ENCODE measurements around the gene RACGAP1. TPM values are rescaled to one million over a fixed set of nuclear protein-coding genes. Genes with fewer than 3 reads are reported as not detected.

Gene RACGAP1
- total and polyA plus RNA-seq, 2 of the 8 experiments (the other 6 are each of a cell fraction or from before 2014, with no cell fraction given), result 18.0 to 66.3 TPM

DNA sequence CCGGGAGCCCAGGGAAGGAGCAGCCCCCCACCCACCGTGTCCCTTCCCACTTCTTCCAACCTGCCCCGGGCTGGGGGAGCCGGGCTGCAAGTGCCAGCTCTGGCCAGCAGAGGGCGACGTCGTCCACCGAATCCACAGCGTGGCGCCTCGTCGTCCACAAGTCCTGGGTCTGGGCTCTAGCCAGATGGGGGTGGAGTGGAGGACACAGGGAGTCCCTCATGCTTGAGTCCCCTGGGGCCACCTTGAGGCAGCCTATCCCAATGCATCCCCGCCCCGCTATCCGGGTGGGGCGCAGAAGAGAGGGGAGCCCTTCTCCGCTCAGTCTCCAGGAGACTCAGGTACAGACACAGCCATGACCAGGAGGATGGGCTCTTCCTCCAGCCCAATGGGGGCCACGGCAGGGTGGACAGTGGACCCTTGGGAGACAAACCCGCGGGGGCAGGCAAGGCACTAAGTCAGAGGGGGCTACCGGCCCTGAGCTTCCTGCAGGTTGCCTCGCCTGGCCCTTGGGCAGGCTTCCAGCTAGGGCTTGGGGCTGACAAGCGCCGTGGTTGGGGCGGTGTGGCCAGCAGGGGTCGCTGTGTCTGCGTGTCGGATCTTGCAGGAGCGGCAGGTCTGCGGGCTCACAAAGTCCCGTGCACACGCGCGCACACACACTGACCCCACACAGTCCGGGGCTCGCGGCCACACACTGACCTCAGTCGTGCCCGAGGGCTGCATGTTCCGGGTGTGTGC, 58.1 kb downstream of the RACGAP1 start:
- H2AFZ ChIP-seq (ENCODE audit: low read length), result peak overlapping the region; percentile 67; the same call in 1 of the 2 replicates
- H4K91ac ChIP-seq (replicated peaks; ENCODE audit: insufficient read length, low read length), result no peak overlapping the region
- peaks cover 0 to 40% (median 21%) of the 10 kb centered on the region in 4 experiments; a peak in 6 of 7 replicates for H3K27me3 ChIP-seq (replicated peaks in 1 of 4; ENCODE audit: control insufficient read depth in 3 of 4, extremely low read depth in 1 of 4, insufficient read depth in 3 of 4, low read length in 3 of 4)
- H3K56ac ChIP-seq (replicated peaks; ENCODE audit: insufficient read length, low read depth, low read length), result no peak overlapping the region
- ChIA-PET POLR2A (ENCODE audit: partially characterized antibody) (interaction anchor here (0.6 to 2.7 kb wide), 13 partner anchors 8 to 226 kb away, joined by 3 to 9 read pairs (median 5); partner anchors contain the start of genes AQP2, SMARCD1 and TMBIM6), CTCF (ENCODE audit: partially characterized antibody) (interaction anchor here (0.6 to 23.0 kb wide), 67 partner anchors 11 to 514 kb away, joined by 3 to 420 read pairs (median 5); partner anchors contain the start of genes AQP2, ASIC1, COX14 and FAIM2)
- no peak overlapping the region for H3K9ac ChIP-seq (replicated peaks in 1 of 4; ENCODE audit: extremely low read depth in 1 of 4, low read depth in 3 of 4, low read length in 3 of 4)
- H2BK120ac ChIP-seq (replicated peaks; ENCODE audit: low read depth, low read length), result no peak overlapping the region
- peak overlapping the region; percentile 81; the same call in 1 of the 2 replicates for H3K18ac ChIP-seq (ENCODE audit: extremely low read depth, low read length)
- H3K4ac ChIP-seq (replicated peaks; ENCODE audit: insufficient read length, low read depth, low read length), result no peak overlapping the region
- H3K4me2 ChIP-seq (ENCODE audit: insufficient read depth in 1 of 2, low read depth in 2 of 2, low read length in 2 of 2), result peak overlapping the region; percentile 6 to 81
- no peak overlapping the region for H2AK5ac ChIP-seq (ENCODE audit: low read depth, low read length)
- peak overlapping the region; percentile 9; the same call in 1 of the 2 replicates for H2BK15ac ChIP-seq (ENCODE audit: low read length)
- DNase-seq (ENCODE audit: low read depth in 1 of 2, low spot score in 2 of 2), result peak; percentile 63 to 99
- H3K23ac ChIP-seq (ENCODE audit: insufficient read length), result no peak overlapping the region
- no peak for FAIRE-seq
- no peaks in the 10 kb centered on the region for H3K9me3 ChIP-seq (ENCODE audit: insufficient read depth in 2 of 2, low read depth in 1 of 2, low read length in 1 of 2)
- no peaks in the 10 kb centered on the region for H4K20me1 ChIP-seq (replicated peaks in 1 of 2; ENCODE audit: control insufficient read depth in 1 of 2, insufficient read depth in 2 of 2, low read length in 2 of 2)
- no peaks in the 10 kb centered on the region for H3K79me2 ChIP-seq (ENCODE audit: control insufficient read depth in 1 of 2, insufficient read depth in 2 of 2, low read length in 2 of 2)
- 6% methylated on average over 40 of the region's 40 CpGs; no CpG with 5 or more reads in 1 of the 2 experiments for WGBS, 2 experiments (ENCODE audit: extremely low coverage in 1 of 2, insufficient coverage in 1 of 2, insufficient read length in 1 of 2, insufficient replicate concordance in 2 of 2, low coverage in 1 of 2, low lambda C conversion rate in 2 of 2, missing lambda C conversion rate in 1 of 2)
- H3K4me1 ChIP-seq (replicated peaks in 1 of 4; ENCODE audit: control insufficient read depth in 3 of 4, insufficient read depth in 4 of 4, low read length in 3 of 4), result peaks cover 0 to 9% (median 3%) of the 10 kb centered on the region in 4 experiments; a peak in 5 of 7 replicates
- no peak overlapping the region for H4K5ac ChIP-seq (ENCODE audit: insufficient read length, low read depth, low read length)
- H2BK5ac ChIP-seq (ENCODE audit: low read depth, low read length), result no peak overlapping the region
- H2BK20ac ChIP-seq (ENCODE audit: low read length), result no peak overlapping the region
- no peak overlapping the region for H3K27ac ChIP-seq (ENCODE audit: low read depth, low read length)
- no peak overlapping the region for H3K14ac ChIP-seq (ENCODE audit: insufficient read length)
- no peak overlapping the region; the same call in 1 of the 2 replicates for H2BK12ac ChIP-seq (ENCODE audit: low read depth, low read length)
- peak overlapping the region; percentile 63; the same call in 1 of the 2 replicates for H4K8ac ChIP-seq (ENCODE audit: extremely low read depth, insufficient read depth, low read length)
- no peaks in the 10 kb centered on the region for H3K23me2 ChIP-seq (ENCODE audit: low read depth, low read length)
- H3K36me3 ChIP-seq (ENCODE audit: control insufficient read depth in 2 of 4, insufficient read depth in 4 of 4, low read length in 3 of 4), result no peaks in the 10 kb centered on the region
- H3K79me1 ChIP-seq (ENCODE audit: low read depth, low read length), result no peaks in the 10 kb centered on the region
- peak overlapping the region in 3 of 4 experiments; percentile 31 to 53 (median 45); a peak in 6 of 8 replicates for H3K4me3 ChIP-seq (ENCODE audit: extremely low read depth in 1 of 4, insufficient read depth in 2 of 4, low read depth in 3 of 4, low read length in 4 of 4)
- no peak for TF ChIP-seq SP2 (IDR thresholded peaks at IDR 0.05; ENCODE audit: low read length)
- peak; percentile 62 for TF ChIP-seq BACH1 (IDR thresholded peaks at IDR 0.05; ENCODE audit: low read length)
- 0 out of 2 replicates have a peak, but pooled peaks have one; percentile 61 for TF ChIP-seq GABPA (IDR thresholded peaks at IDR 0.05; ENCODE audit: borderline replicate concordance, insufficient read depth, low read length)
- no peak for TF ChIP-seq SP1 (IDR thresholded peaks at IDR 0.05; ENCODE audit: low read depth, low read length)
- TF ChIP-seq, protein P1, sequence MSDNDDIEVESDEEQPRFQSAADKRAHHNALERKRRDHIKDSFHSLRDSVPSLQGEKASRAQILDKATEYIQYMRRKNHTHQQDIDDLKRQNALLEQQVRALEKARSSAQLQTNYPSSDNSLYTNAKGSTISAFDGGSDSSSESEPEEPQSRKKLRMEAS (IDR thresholded peaks at IDR 0.05), result peak; percentile 69; the same call in 1 of the 2 replicates
- TF ChIP-seq, protein P2, sequence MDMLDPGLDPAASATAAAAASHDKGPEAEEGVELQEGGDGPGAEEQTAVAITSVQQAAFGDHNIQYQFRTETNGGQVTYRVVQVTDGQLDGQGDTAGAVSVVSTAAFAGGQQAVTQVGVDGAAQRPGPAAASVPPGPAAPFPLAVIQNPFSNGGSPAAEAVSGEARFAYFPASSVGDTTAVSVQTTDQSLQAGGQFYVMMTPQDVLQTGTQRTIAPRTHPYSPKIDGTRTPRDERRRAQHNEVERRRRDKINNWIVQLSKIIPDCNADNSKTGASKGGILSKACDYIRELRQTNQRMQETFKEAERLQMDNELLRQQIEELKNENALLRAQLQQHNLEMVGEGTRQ (IDR thresholded peaks at IDR 0.05; ENCODE audit: low read length), result no peak
- peak; percentile 31; the same call in 1 of the 2 replicates for TF ChIP-seq YY1 (IDR thresholded peaks at IDR 0.05; ENCODE audit: low read depth, low read length)
- TF ChIP-seq KDM1A (IDR thresholded peaks at IDR 0.05; ENCODE audit: borderline replicate concordance, low read length), result no peak
- TF ChIP-seq KDM4A (IDR thresholded peaks at IDR 0.05; ENCODE audit: low read depth, low read length, severe bottlenecking), result peak; percentile 95
